AG08395 (cell line): ENCODE measurements around the gene SP140.
"Not testable (repeated sequence)": the region's sequence is repeated elsewhere in the genome, so short reads cannot be mapped to it uniquely, and the experiment has no call there.

ENCODE experiments used
- DNase-seq: peaks from one replicate; pipeline ENCODE4 v3.0.0; 2012; ENCODE audit warnings: mixed read lengths, low spot score

SP140 gene

GRCh38 chr2:230326453-230327417 is 101.2 kb downstream of the SP140 start, which contains the start of gene SP140L:
SP140L (plus strand) TSS chr2:230327193; CDS start chr2:230327270, 77 bp downstream.
- peak; percentile 85 for DNase-seq

GRCh38 chr2:230327418-230328154 is 102.0 kb downstream of the SP140 start:
- no peak for DNase-seq

DNA sequence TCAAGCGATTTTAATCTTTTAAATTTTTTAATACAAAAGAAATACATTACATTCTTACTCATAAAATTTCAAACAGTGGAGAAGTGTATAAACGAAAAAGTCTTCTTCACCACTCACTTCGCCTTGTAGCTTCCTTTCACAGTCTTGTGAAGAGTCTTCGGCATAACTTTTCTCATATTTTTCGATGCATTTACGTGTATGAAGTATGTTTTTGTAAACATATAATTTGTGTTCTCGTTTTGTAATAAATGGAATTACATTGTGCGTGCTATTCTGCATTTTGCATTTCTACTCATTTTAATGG is 102.6 kb downstream of the SP140 start:
- no peak for DNase-seq

DNA sequence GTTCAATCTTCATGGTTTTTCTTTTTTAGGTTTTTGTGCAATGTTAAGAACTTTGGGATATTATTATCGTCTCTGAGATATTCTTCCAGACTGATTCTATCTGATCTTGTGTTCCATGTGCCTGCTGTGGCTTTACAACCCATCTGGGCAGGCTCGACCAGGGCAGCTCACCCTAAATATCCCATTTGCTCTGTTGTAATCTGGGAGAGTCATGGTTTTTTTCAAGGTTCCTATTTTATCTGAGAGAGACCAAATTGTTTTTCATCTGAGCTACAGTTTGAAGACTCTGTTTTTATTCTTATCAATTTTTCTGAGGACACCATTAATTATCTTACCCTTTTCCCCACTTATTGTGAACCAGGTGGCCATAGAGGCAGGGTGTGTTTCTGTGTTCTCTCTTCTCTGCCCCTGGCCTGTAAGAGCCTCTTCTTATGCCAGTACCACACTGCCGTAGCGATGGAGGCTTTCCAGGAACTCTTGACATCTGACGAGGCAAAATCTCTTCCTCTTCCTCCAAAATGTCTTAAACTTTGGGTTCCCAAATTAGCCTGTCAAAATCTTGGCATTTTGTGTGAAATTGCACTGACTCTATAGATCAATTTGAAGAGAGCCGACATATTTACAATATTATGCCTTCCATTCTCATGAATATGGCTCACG is 104.5 kb downstream of the SP140 start:
- no peak for DNase-seq

GRCh38 chr2:230330725-230331124 is 105.2 kb downstream of the SP140 start:
- DNase-seq = no peak

DNA sequence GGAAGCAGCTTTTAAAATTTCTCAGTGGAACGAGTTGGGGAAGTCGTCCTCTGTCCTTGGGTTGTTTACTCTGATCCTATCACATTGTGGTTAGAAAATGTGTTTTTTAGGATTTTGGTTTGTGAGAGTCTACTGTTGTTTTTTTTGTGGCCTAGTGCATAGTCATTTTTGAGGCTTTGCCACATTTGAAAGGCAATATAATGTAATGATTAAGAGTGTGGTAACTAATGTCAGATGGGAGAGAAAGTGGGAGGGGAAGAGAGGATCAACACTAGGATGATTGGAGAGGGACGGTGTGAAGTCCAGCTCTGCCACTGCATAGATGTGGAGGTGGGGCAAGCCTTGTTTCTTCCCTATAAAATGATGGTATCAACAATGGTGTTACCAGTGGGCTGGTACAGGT is 109.9 kb downstream of the SP140 start:
- no peak for DNase-seq

DNA sequence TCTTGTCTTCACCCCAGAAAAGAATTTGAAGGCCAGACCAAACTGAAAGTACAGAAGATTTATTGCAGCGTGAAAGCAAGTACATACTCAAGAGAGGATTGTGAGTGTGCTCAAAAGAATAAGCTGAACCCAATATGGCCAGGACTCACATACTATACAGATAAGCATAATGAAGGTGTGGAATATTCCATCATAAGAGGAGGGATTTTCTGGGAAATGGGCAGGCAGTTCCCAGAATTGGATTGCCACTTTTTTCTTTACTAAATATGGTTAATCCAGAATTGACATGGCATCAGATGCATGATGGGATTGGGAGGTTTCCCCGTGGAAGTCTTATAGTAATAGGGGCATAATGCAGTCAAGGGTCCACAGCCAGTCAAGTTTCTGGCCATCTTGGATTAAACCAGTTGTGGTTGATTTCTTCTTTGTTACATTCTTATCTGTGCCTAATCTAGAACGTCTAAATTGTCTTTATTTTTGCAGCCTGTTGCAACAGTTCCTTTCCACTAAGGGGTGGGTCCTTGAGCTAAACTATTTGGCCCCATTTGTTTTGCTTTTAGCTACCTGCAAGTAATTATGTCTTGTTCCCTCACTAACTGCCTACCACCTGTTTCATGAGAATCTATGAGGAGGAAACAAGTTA is 110.4 kb downstream of the SP140 start:
- DNase-seq = no peak

GRCh38 chr2:230341936-230342528 is 116.5 kb downstream of the SP140 start:
- not testable (repeated sequence) for DNase-seq

- DNase-seq = not testable (repeated sequence)
Observed at GRCh38 chr2:230343041-230343624, 117.6 kb downstream of the SP140 start.

DNA sequence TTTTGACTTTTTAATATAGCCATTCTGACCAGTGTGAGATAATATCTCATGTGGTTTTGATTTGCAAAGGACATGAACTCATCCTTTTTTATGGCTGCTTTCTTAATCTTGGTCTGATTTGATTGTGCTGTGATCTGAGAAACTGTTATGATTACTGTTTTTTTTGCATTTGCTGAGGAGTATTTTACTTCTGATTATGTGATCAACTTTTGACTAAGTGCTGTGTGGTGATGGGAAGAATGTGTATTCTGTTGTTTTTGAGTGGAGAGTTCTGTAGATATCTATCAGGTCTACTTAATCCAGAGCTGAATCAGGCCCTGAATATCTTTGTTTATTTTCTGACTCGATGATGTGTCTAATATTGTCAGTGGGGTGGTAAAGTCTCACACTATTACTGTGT is 118.2 kb downstream of the SP140 start:
- no peak for DNase-seq

GRCh38 chr2:230346465-230346864 is 120.9 kb downstream of the SP140 start:
- DNase-seq = no peak

DNA sequence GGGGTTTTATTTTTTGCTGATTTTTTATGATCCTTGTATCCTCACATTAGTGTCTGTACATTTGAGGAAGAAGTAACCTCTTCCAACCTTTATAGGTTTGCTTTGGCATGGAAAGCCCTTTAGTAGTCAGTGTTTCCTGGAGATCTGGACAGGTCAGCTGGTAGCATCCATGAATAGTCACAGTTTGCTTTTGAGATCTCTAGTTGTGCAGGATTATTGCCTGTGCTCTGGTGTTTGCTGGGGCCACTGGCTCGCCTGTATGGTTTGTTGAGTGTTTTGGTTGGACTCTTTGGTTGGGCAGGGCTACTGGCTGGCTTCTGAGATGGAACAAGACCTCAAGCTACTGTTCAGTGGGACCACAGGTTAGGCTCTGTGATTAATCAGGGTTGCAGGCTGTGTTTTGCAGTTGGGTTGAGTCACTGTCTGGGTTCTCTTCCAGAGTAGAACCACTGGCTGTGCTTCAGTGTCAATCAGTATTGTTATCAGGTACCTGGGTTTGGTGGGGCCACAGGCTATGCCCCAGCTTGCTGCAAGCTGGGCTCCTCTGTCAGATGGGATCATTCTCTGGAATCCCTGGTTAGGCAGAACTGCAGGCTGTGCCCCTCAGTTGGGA is 121.5 kb downstream of the SP140 start:
- DNase-seq = no peak

GRCh38 chr2:230347659-230348305 is 122.2 kb downstream of the SP140 start:
- no peak for DNase-seq

GRCh38 chr2:230348787-230349186 is 123.3 kb downstream of the SP140 start:
- no peak for DNase-seq

DNA sequence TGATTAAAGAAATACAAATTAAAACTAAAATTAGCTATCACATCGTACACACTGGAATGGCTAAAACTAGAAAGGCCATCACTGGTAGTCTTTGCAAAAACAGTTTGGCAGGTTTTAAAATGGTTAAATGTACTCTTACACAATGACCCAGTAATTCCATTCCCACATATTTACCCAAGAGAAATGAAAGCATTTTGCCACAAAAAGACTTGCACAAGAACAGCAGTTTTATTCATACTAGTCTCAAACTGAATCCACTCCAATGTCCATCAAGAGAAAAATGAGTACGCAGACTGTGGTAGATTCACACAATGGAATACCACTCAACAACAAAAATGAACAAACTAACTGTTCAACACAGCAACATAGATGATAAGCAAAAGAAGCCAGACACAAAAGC is 130.5 kb downstream of the SP140 start:
- peak; percentile 14 for DNase-seq

- DNase-seq = peak; percentile 12
Observed at GRCh38 chr2:230358305-230358704, 132.8 kb downstream of the SP140 start.

- no peak for DNase-seq
Observed at GRCh38 chr2:230360028-230360427, 134.5 kb downstream of the SP140 start.

GRCh38 chr2:230362030-230362691 is 136.6 kb downstream of the SP140 start:
- no peak for DNase-seq
